Calu3 (cell line): Measurements from ENCODE around the gene PARD3. TPM values are rescaled to one million over a fixed set of nuclear protein-coding genes. Genes with fewer than 3 reads are reported as not detected.

Experiments used
- BruUV-seq: library from RNA; stranded (reverse); fragments of 400-500 nt; replicated peaks from 2 replicates; lab custom pipeline; 2021; lab: Mats Ljungman, UMichigan
- CTCF ChIA-PET: fragments of 300-600 bp; sonication (Branson Sonifier 250); formaldehyde crosslinking; loops from one replicate; lab custom pipeline; 2022; ENCODE audit warnings: antibody characterized with exemption; lab: Charles Lee
- DNase-seq: peaks from one replicate; pipeline ENCODE4 v3.0.0; 2022
- H3K27ac Mint-ChIP-seq: one replicate; pipeline ENCODE4 v1.8.0; 2022; ENCODE audit warnings: mixed read lengths; ENCODE audit not compliant: unreplicated experiment
- H3K27me3 Mint-ChIP-seq: one replicate; pipeline ENCODE4 v1.8.0; 2022; ENCODE audit warnings: mixed read lengths; ENCODE audit not compliant: unreplicated experiment
- H3K36me3 Mint-ChIP-seq: one replicate; pipeline ENCODE4 v1.8.0; 2022; ENCODE audit warnings: mild to moderate bottlenecking, moderate library complexity, mixed read lengths; ENCODE audit not compliant: insufficient read depth, unreplicated experiment
- H3K4me1 Mint-ChIP-seq: one replicate; pipeline ENCODE4 v1.8.0; 2022; ENCODE audit warnings: mild to moderate bottlenecking, low read depth, mixed read lengths; ENCODE audit not compliant: unreplicated experiment
- H3K4me3 Mint-ChIP-seq: one replicate; pipeline ENCODE4 v1.8.0; 2022; ENCODE audit warnings: mild to moderate bottlenecking, low read depth, moderate library complexity, mixed read lengths; ENCODE audit not compliant: unreplicated experiment
- H3K9me3 Mint-ChIP-seq: one replicate; pipeline ENCODE4 v1.8.0; 2022; ENCODE audit warnings: low read depth, mixed read lengths; ENCODE audit not compliant: unreplicated experiment
- CTCF ChIP-seq: fragments of 200-600 bp; IDR thresholded peaks from one replicate; pipeline ENCODE4 v1.8.0; 2022; ENCODE audit warnings: antibody characterized with exemption; ENCODE audit not compliant: unreplicated experiment
- intact Hi-C: fragments of 100-400 bp; cut with micrococcal nuclease; formaldehyde crosslinking; loops from one replicate; pipeline ENCODE4 v1.10.0; 2022; ENCODE audit not compliant: unreplicated experiment
- total RNA-seq: library from RNA; stranded (reverse); gene quantifications from 2 replicates; pipeline ENCODE4 v1.2.3, GENCODE V29; 2022

The PARD3 gene
- total RNA-seq, 1 experiment from 2014 or later = 62.4 TPM

GRCh38 chr10:34403512-34403911, 411.6 kb downstream of the PARD3 start:
- DNase-seq = no peak
- no TSS peak for BruUV-seq
- peaks cover 49% of the 10 kb centered on the region for H3K4me1 Mint-ChIP-seq
- CTCF ChIA-PET = interaction anchor here (0.6 kb wide), 1 partner anchor 32 kb away, joined by 3 read pairs; no protein-coding TSS in a partner anchor
- no peaks in the 10 kb centered on the region for H3K36me3 Mint-ChIP-seq
- no peak overlapping the region for H3K4me3 Mint-ChIP-seq
- no peaks in the 10 kb centered on the region for H3K9me3 Mint-ChIP-seq
- H3K27ac Mint-ChIP-seq = no peak overlapping the region
- intact Hi-C loops = no loop called here
- no peak for TF ChIP-seq CTCF
- H3K27me3 Mint-ChIP-seq = no peaks in the 10 kb centered on the region

GRCh38 chr10:34400075-34400474, 415.0 kb downstream of the PARD3 start:
- H3K27me3 Mint-ChIP-seq = no peaks in the 10 kb centered on the region
- H3K27ac Mint-ChIP-seq = no peak overlapping the region
- no TSS peak for BruUV-seq
- DNase-seq = no peak
- no peak for TF ChIP-seq CTCF
- no peak overlapping the region for H3K4me3 Mint-ChIP-seq
- no peaks in the 10 kb centered on the region for H3K36me3 Mint-ChIP-seq
- H3K4me1 Mint-ChIP-seq = peaks cover 21% of the 10 kb centered on the region
- intact Hi-C loops = no loop called here
- H3K9me3 Mint-ChIP-seq = no peaks in the 10 kb centered on the region
- CTCF ChIA-PET = no interaction called here

- intact Hi-C loops = no loop called here
- H3K36me3 Mint-ChIP-seq = no peaks in the 10 kb centered on the region
- no peak for TF ChIP-seq CTCF
- BruUV-seq = no TSS peak
- no peak overlapping the region for H3K27ac Mint-ChIP-seq
- H3K4me3 Mint-ChIP-seq = no peak overlapping the region
- H3K4me1 Mint-ChIP-seq = peaks cover 12% of the 10 kb centered on the region
- no peaks in the 10 kb centered on the region for H3K9me3 Mint-ChIP-seq
- H3K27me3 Mint-ChIP-seq = no peaks in the 10 kb centered on the region
- DNase-seq = no peak
- CTCF ChIA-PET = no interaction called here
These were observed 416.1 kb downstream of the PARD3 start for GRCh38 chr10:34399013-34399412.

- intact Hi-C loops = no loop called here
- Mint-ChIP-seq H3K27ac (no peak overlapping the region), H3K9me3 (no peaks in the 10 kb centered on the region), H3K27me3 (no peaks in the 10 kb centered on the region), H3K4me3 (no peak overlapping the region), H3K4me1 (no peaks in the 10 kb centered on the region), H3K36me3 (no peaks in the 10 kb centered on the region)
- TF ChIP-seq CTCF = no peak
- CTCF ChIA-PET = no interaction called here
- no peak for DNase-seq
- BruUV-seq = no TSS peak
These were observed 417.8 kb downstream of the PARD3 start for GRCh38 chr10:34397324-34397723.
